K562 (cell line): ENCODE results near the gene PRKAG2. TPM values are rescaled to one million over a fixed set of nuclear protein-coding genes. Genes with fewer than 3 reads are reported as not detected.

Source experiments
- ATAC-seq: fragments of 200-7000 bp; cut with Tn5 transposase; 3 replicates; pipeline ENCODE4 v1.9.1; 2020; ENCODE audit warnings: moderate library complexity
- BruUV-seq: library from RNA; stranded (reverse); fragments of 400-500 nt; replicated peaks from 2 replicates; lab custom pipeline; 2021; lab: Mats Ljungman, UMichigan
- CTCF ChIA-PET: fragments of 300-600 bp; formaldehyde crosslinking; extraction: SDS; loops from one replicate; lab custom pipeline; 2021; ENCODE audit warnings: low intra/inter-chr PET ratio; lab: Yijun Ruan, JAX
- POLR2A ChIA-PET: fragments of 300-600, 350-650 bp; sonication (Branson Sonifier 250); formaldehyde crosslinking; extraction: SDS; loops from one replicate; lab custom pipeline; 2021; ENCODE audit warnings: antibody characterized with exemption, inconsistent platforms; lab: Yijun Ruan, JAX
- DNase-seq, 4 experiments: peaks; one replicate each; pipeline versions ENCODE4 v3.0.0 to v3.0.0-alpha.2; 2011 to 2018; ENCODE audit warnings: low spot score in 3 of 4, mixed read lengths in 3 of 4; ENCODE audit errors: extremely low read depth in 1 of 4
- FAIRE-seq: peaks from 2 replicates; lab custom pipeline; 2011; peaks lifted over from hg19 to GRCh38; lab: Jason Lieb, UNC
- H2AFZ ChIP-seq: 2 replicates; pipeline ENCODE4 v1.6.0; 2011; ENCODE audit warnings: low read depth, low read length, control low read depth, inconsistent platforms
- H3K27ac ChIP-seq: fragments of 200-600 bp; 3 replicates; pipeline ENCODE4 v1.8.0; 2011; ENCODE audit warnings: low read depth, mild to moderate bottlenecking, control low read depth, inconsistent platforms, low read length, moderate library complexity, mixed read lengths; ENCODE audit errors: extremely low read depth
- H3K27me3 ChIP-seq, 2 experiments: fragments of 300-600 bp in 1 of 2; 2 replicates in 1 of 2; 3 replicates in 1 of 2; pipeline versions ENCODE4 v1.6.0 to v1.8.0; 2011; ENCODE audit warnings: inconsistent platforms in 2 of 2, low read length in 2 of 2, mild to moderate bottlenecking in 1 of 2, mixed read lengths in 1 of 2, moderate library complexity in 1 of 2; ENCODE audit not compliant: control insufficient read depth in 2 of 2, insufficient read depth in 2 of 2
- H3K36me3 ChIP-seq: fragments of 300-600 bp; 3 replicates; pipeline ENCODE4 v1.8.0; 2011; ENCODE audit warnings: mild to moderate bottlenecking, low read length, inconsistent platforms; ENCODE audit not compliant: control insufficient read depth, insufficient read depth
- H3K4me1 ChIP-seq, 2 experiments: fragments of 200-600 bp in 1 of 2; replicated peaks in 1 of 2; 2 replicates in 1 of 2; 3 replicates in 1 of 2; pipeline versions ENCODE4 v1.5.1 to v1.8.0; 2011; ENCODE audit warnings: inconsistent platforms in 2 of 2, low read length in 2 of 2, mild to moderate bottlenecking in 1 of 2, mixed read lengths in 1 of 2, moderate library complexity in 1 of 2; ENCODE audit not compliant: control insufficient read depth in 2 of 2, insufficient read depth in 2 of 2
- H3K4me2 ChIP-seq: 2 replicates; pipeline ENCODE4 v1.6.1; 2011; ENCODE audit warnings: low read length, control low read depth, inconsistent platforms, mixed read lengths; ENCODE audit not compliant: insufficient read depth
- H3K4me3 ChIP-seq: fragments of 200-600 bp; sonication (generic), shearing (Covaris generic); 2 replicates; pipeline ENCODE4 v1.5.1; 2016; ENCODE audit warnings: control low read depth, inconsistent platforms
- H3K79me2 ChIP-seq: fragments of 200-600 bp; 3 replicates; pipeline ENCODE4 v1.8.0; 2011; ENCODE audit warnings: low read length, inconsistent platforms; ENCODE audit not compliant: control insufficient read depth, insufficient read depth
- H3K9ac ChIP-seq, 2 experiments: 2 replicates each; pipeline versions ENCODE4 v1.6.0 to v1.6.1; 2011; ENCODE audit warnings: low read depth in 2 of 2, low read length in 2 of 2, control low read depth in 1 of 2, inconsistent platforms in 1 of 2, mild to moderate bottlenecking in 1 of 2, mixed read lengths in 1 of 2; ENCODE audit not compliant: insufficient read depth in 1 of 2
- H3K9me1 ChIP-seq: one replicate; pipeline ENCODE4 v1.6.0; 2011; ENCODE audit warnings: inconsistent platforms, mild to moderate bottlenecking, low read length, moderate library complexity; ENCODE audit not compliant: control insufficient read depth, insufficient read depth
- H3K9me3 ChIP-seq: replicated peaks from 2 replicates; pipeline ENCODE4 v1.5.1; 2011; ENCODE audit warnings: low read depth, low read length, inconsistent platforms; ENCODE audit not compliant: control insufficient read depth, insufficient read depth
- H4K20me1 ChIP-seq: replicated peaks from 2 replicates; pipeline ENCODE4 v1.6.1; 2011; ENCODE audit warnings: low read length, inconsistent platforms, mixed read lengths; ENCODE audit not compliant: control insufficient read depth, insufficient read depth
- ATF1 ChIP-seq, 2 experiments: fragments of 450-650 bp in 1 of 2; IDR thresholded peaks; 2 replicates each; pipeline ENCODE4 v1.6.1; 2016; ENCODE audit warnings: missing compliant biosample characterization in 1 of 2, missing genetic modification characterization in 1 of 2
- BCL6 ChIP-seq: fragments of 250-450 bp; sonication (Bioruptor Pico); IDR thresholded peaks from 2 replicates; pipeline ENCODE4 v1.4.0; 2020
- CBX1 ChIP-seq: sonication (generic); IDR thresholded peaks from 2 replicates; pipeline ENCODE4 v1.6.1; 2016; ENCODE audit warnings: antibody characterized with exemption, low read depth, mild to moderate bottlenecking
- DIDO1 ChIP-seq: fragments of 450-650 bp; IDR thresholded peaks from 2 replicates; pipeline ENCODE4 v1.6.1; 2016; ENCODE audit warnings: low read depth, missing biosample characterization, missing genetic modification characterization
- TBP ChIP-seq: optimal IDR thresholded peaks from 2 replicates; pipeline ENCODE3; 2011; ENCODE audit warnings: low read depth, low read length, improper control_type of control experiment
- TEAD4 ChIP-seq, 2 experiments: sonication (generic) in 1 of 2; formaldehyde crosslinking in 1 of 2; IDR thresholded peaks; 2 replicates each; pipeline versions ENCODE4 v1.6.1 to v1.8.0; 2012 to 2022; ENCODE audit warnings: borderline replicate concordance in 1 of 2, inconsistent platforms in 1 of 2, low read length in 1 of 2, mild to moderate bottlenecking in 1 of 2, missing genetic modification reagents in 1 of 2
- ZNF232 ChIP-seq: sonication (generic); formaldehyde crosslinking; IDR thresholded peaks from 2 replicates; pipeline ENCODE4 v1.8.0; 2022; ENCODE audit warnings: mild to moderate bottlenecking, missing genetic modification reagents
- ZSCAN29 ChIP-seq: fragments of 450-650 bp; IDR thresholded peaks from 2 replicates; pipeline ENCODE4 v1.6.1; 2017
- WGBS: fragments of 100-300 bp; shearing (Covaris generic); methylation state at CpG from one replicate; pipeline ENCODE4 v1.1.6; 2016; ENCODE audit warnings: low coverage, mixed read lengths; ENCODE audit not compliant: insufficient coverage; ENCODE audit errors: missing lambda C conversion rate; 5-methylcytosine and 5-hydroxymethylcytosine counted together
- in situ Hi-C: fragments of 300-500 bp; cut with MboI; formaldehyde crosslinking; loops from 4 replicates; pipeline ENCODE4 v1.15.0; 2018; ENCODE audit warnings: inconsistent platforms, mixed read lengths
- intact Hi-C: fragments of 100-400 bp; cut with micrococcal nuclease; formaldehyde crosslinking; loops from 2 replicates; pipeline ENCODE4 v1.14.2; 2022
- polyA plus RNA-seq, 8 experiments: library from polyadenylated mRNA; depleted of rRNA in 4 of 8; stranded (reverse) in 5 of 8; unstranded in 3 of 8; fragments of >200 nt; fragmentation: Nextera tagmentation in 2 of 8; fragmentation: Illumina TruSeq in 1 of 8; extraction: Ambion mirVana in 2 of 8; extraction: Trizol in 1 of 8; gene quantifications; 2 replicates each; pipeline versions ENCODE4 v1.2.1 to v1.2.3, GENCODE V29; 2011 to 2014; ENCODE audit warnings: inconsistent platforms in 1 of 8, missing spikeins in 1 of 8
- total RNA-seq, 7 experiments: library from RNA; depleted of rRNA in 6 of 7; stranded (reverse); fragments of >200 nt in 6 of 7; fragmentation: Illumina TruSeq in 2 of 7; extraction: Trizol in 2 of 7; gene quantifications; 2 replicates each; pipeline versions ENCODE4 v1.2.1 to v1.2.3, GENCODE V29; 2011 to 2021; ENCODE audit warnings: low replicate concordance in 1 of 7

Gene PRKAG2
- total and polyA plus RNA-seq, 9 of the 15 experiments (the other 6 are each of a cell fraction or from before 2014, with no cell fraction given) = 0.99 to 5.6 (median 3.3) TPM

GRCh38 chr7:151603951-151604350 lies 273.0 kb downstream of the PRKAG2 start:
- H4K20me1 ChIP-seq = peaks cover 7% of the 10 kb centered on the region
- DNase-seq (no peak), ATAC-seq (no peak), FAIRE-seq (no peak)
- H3K36me3 ChIP-seq = no peaks in the 10 kb centered on the region
- in situ Hi-C loops = no loop called here
- POLR2A ChIA-PET = no interaction called here
- BruUV-seq = no TSS peak
- no peak overlapping the region for H2AFZ ChIP-seq
- H3K79me2 ChIP-seq = no peaks in the 10 kb centered on the region
- H3K9me3 ChIP-seq = no peaks in the 10 kb centered on the region
- intact Hi-C loops = no loop called here
- WGBS = 1% methylated on average over 4 of the region's 4 CpGs
- no peak overlapping the region for H3K9ac ChIP-seq
- H3K9me1 ChIP-seq = no peaks in the 10 kb centered on the region
- CTCF ChIA-PET = no interaction called here
- no peak overlapping the region for H3K4me3 ChIP-seq
- H3K4me1 ChIP-seq = no peaks in the 10 kb centered on the region
- TF ChIP-seq BCL6 (CRISPR knock-in tag) = no peak
- no peak for TF ChIP-seq TBP
- no peak for TF ChIP-seq TEAD4 (IDR thresholded peaks at IDR 0.05; ENCODE audit: low read length)
- no peak for TF ChIP-seq TEAD4 (CRISPR knock-in tag; IDR thresholded peaks at IDR 0.05; ENCODE audit: borderline replicate concordance)
- no peak for TF ChIP-seq CBX1
- TF ChIP-seq DIDO1 (tag) = no peak
- no peak for TF ChIP-seq ZSCAN29
- no peak for TF ChIP-seq ZNF232 (CRISPR knock-in tag)
- no peak for TF ChIP-seq ATF1 (CRISPR knock-in tag; IDR thresholded peaks at IDR 0.05)
- no peak for TF ChIP-seq ATF1 (tag; IDR thresholded peaks at IDR 0.05)
- TF ChIP-seq, all 486 proteins: peak for 0
- no peak overlapping the region for H3K4me2 ChIP-seq
- H3K27ac ChIP-seq = no peak overlapping the region
- H3K27me3 ChIP-seq = peaks cover 35 to 62% of the 10 kb centered on the region in 2 experiments
